GM18499 (cell line): Measurements from ENCODE around the gene CFB.
"Not testable (repeated sequence)": the region's sequence is repeated elsewhere in the genome, so short reads cannot be mapped to it uniquely, and the experiment has no call there.

Source experiments
- ATAC-seq: cut with Tn5 transposase; IDR thresholded peaks from one replicate; pipeline ENCODE4 v1.9.1; 2021; ENCODE audit warnings: moderate number of reproducible peaks; ENCODE audit not compliant: insufficient read depth, unreplicated experiment

Gene CFB

GRCh38 chr6:31969712-31970603 lies 24.1 kb downstream of the CFB start:
- no peak for ATAC-seq

GRCh38 chr6:31970604-31971271 lies 24.8 kb downstream of the CFB start:
- no peak for ATAC-seq

GRCh38 chr6:31971279-31971992 lies 25.5 kb downstream of the CFB start:
- no peak for ATAC-seq

- peak; percentile 54 for ATAC-seq
These were observed 26.3 kb downstream of the CFB start, which contains the start of gene DXO for GRCh38 chr6:31971993-31972708. Gene DXO, minus strand, starts transcription at chr6:31972138. Its CDS starts 463 bp downstream, at chr6:31971675.

GRCh38 chr6:31972709-31973350 lies 26.9 kb downstream of the CFB start:
- ATAC-seq = no peak

GRCh38 chr6:31976065-31976464 lies 30.2 kb downstream of the CFB start:
- ATAC-seq = not testable (repeated sequence)

- no peak for ATAC-seq
These were observed 32.0 kb downstream of the CFB start for GRCh38 chr6:31977816-31978431.

- ATAC-seq = no peak
These were observed 32.9 kb downstream of the CFB start for GRCh38 chr6:31978831-31979230.

- no peak for ATAC-seq
These were observed 33.5 kb downstream of the CFB start for GRCh38 chr6:31979238-31979898.

GRCh38 chr6:31980195-31980876 lies 34.4 kb downstream of the CFB start:
- not testable (repeated sequence) for ATAC-seq

- ATAC-seq = not testable (repeated sequence)
These were observed 35.1 kb downstream of the CFB start for GRCh38 chr6:31980998-31981397.

GRCh38 chr6:31981744-31982143 lies 35.8 kb downstream of the CFB start, which contains the start of gene C4A:
Gene C4A, plus strand, starts transcription at chr6:31982057. Its CDS starts 51 bp downstream, at chr6:31982108.
- ATAC-seq = not testable (repeated sequence)

- ATAC-seq = not testable (repeated sequence)
These were observed 43.5 kb downstream of the CFB start for GRCh38 chr6:31989363-31989762.

GRCh38 chr6:31994421-31994820 lies 48.5 kb downstream of the CFB start:
- ATAC-seq = not testable (repeated sequence)

- not testable (repeated sequence) for ATAC-seq
These were observed 50.5 kb downstream of the CFB start for GRCh38 chr6:31996385-31996784.
